HCT116 (cell line): ENCODE measurements around the gene C1orf159. TPM values are rescaled to one million over a fixed set of nuclear protein-coding genes. Genes with fewer than 3 reads are reported as not detected.

Experiments used
- ATAC-seq: fragments of 200-7000 bp; cut with Tn5 transposase; 2 replicates; pipeline ENCODE4 v1.9.1; 2020; ENCODE audit warnings: mild to moderate bottlenecking, moderate library complexity
- BruUV-seq: library from RNA; stranded (reverse); fragments of 400-500 nt; replicated peaks from 2 replicates; lab custom pipeline; 2021; lab: Mats Ljungman, UMichigan
- CTCF ChIA-PET: fragments of 300-600 bp; sonication (Branson Sonifier 250); formaldehyde crosslinking; loops from one replicate; lab custom pipeline; 2021; ENCODE audit warnings: antibody characterized with exemption; lab: Charles Lee
- POLR2A ChIA-PET: fragments of 300-600, 350-600 bp; sonication (Branson Sonifier 250); formaldehyde crosslinking; loops from one replicate; lab custom pipeline; 2021; ENCODE audit warnings: antibody characterized with exemption; lab: Charles Lee
- RAD21 ChIA-PET, 2 experiments: fragments of 300-600 bp; sonication (Branson Sonifier 250); formaldehyde crosslinking; loops; one replicate each; lab custom pipeline; 2023; ENCODE audit warnings: low total read pairs in 2 of 2; ENCODE audit not compliant: uncharacterized antibody in 2 of 2, unreplicated experiment in 2 of 2, low non-redundant PET in 1 of 2; lab: Charles Lee
- DNase-seq: peaks from one replicate; pipeline ENCODE4 v3.0.0-alpha.2; 2010; ENCODE audit warnings: low read depth, low spot score
- H2AFZ ChIP-seq: fragments of 200-600 bp; shearing (Covaris generic), sonication (generic); 2 replicates; pipeline ENCODE4 v1.6.1; 2017; ENCODE audit warnings: low read depth, mixed run types, mixed read lengths, antibody characterized with exemption, low read length; ENCODE audit not compliant: poor library complexity, severe bottlenecking
- H3K27ac ChIP-seq: 2 replicates; pipeline ENCODE4 v1.5.1; 2012; ENCODE audit warnings: low read depth, low read length
- H3K27me3 ChIP-seq: fragments of 200-600 bp; sonication (generic); 2 replicates; pipeline ENCODE4 v1.6.1; 2016; ENCODE audit warnings: mixed run types, low read length, mixed read lengths; ENCODE audit not compliant: insufficient read depth
- H3K36me3 ChIP-seq, 2 experiments: fragments of 200-500 bp in 1 of 2; fragments of 200-600 bp in 1 of 2; sonication (Bioruptor generic) in 1 of 2; sonication (generic) in 1 of 2; 2 replicates each; pipeline versions ENCODE4 v1.5.1 to v1.6.1; 2014 to 2016; ENCODE audit warnings: low read length in 2 of 2, inconsistent platforms in 1 of 2, mixed read lengths in 1 of 2, mixed run types in 1 of 2; ENCODE audit not compliant: insufficient read depth in 2 of 2, control insufficient read depth in 1 of 2
- H3K4me1 ChIP-seq, 2 experiments: fragments of 200-600 bp in 1 of 2; sonication (generic) in 1 of 2; 2 replicates each; pipeline versions ENCODE4 v1.5.1 to v1.6.1; 2012 to 2017; ENCODE audit warnings: low read length in 2 of 2, inconsistent platforms in 1 of 2, mild to moderate bottlenecking in 1 of 2, mixed read lengths in 1 of 2, mixed run types in 1 of 2, moderate library complexity in 1 of 2; ENCODE audit not compliant: insufficient read depth in 2 of 2, control insufficient read depth in 1 of 2
- H3K4me2 ChIP-seq: fragments of 200-600 bp; sonication (generic); 2 replicates; pipeline ENCODE4 v1.6.1; 2017; ENCODE audit warnings: mixed run types, low read length, mixed read lengths
- H3K4me3 ChIP-seq, 2 experiments: fragments of 200-600 bp in 1 of 2; sonication (generic) in 1 of 2; replicated peaks in 1 of 2; 2 replicates each; pipeline ENCODE4 v1.5.1; 2011 to 2016; ENCODE audit warnings: low read length in 2 of 2, control low read depth in 1 of 2, low read depth in 1 of 2, mild to moderate bottlenecking in 1 of 2, mixed read lengths in 1 of 2, mixed run types in 1 of 2
- H3K79me2 ChIP-seq: fragments of 200-600 bp; sonication (generic); 2 replicates; pipeline ENCODE4 v1.6.1; 2017; ENCODE audit warnings: mild to moderate bottlenecking, mixed run types, low read length, moderate library complexity, mixed read lengths; ENCODE audit not compliant: insufficient read depth
- H3K9ac ChIP-seq: fragments of 200-600 bp; sonication (generic); 2 replicates; pipeline ENCODE4 v1.6.1; 2016; ENCODE audit warnings: low read length, mixed read lengths
- H3K9me2 ChIP-seq: fragments of 200-600 bp; sonication (generic), shearing (Covaris generic); 2 replicates; pipeline ENCODE4 v1.6.1; 2017; ENCODE audit warnings: mixed run types, mild to moderate bottlenecking, moderate library complexity; ENCODE audit not compliant: insufficient read depth
- H3K9me3 ChIP-seq, 2 experiments: fragments of 200-500 bp in 1 of 2; fragments of 200-600 bp in 1 of 2; sonication (Bioruptor generic) in 1 of 2; sonication (generic) in 1 of 2; 2 replicates each; pipeline ENCODE4 v1.6.1; 2014 to 2017; ENCODE audit warnings: low read length in 2 of 2, mixed read lengths in 2 of 2, inconsistent platforms in 1 of 2, low read depth in 1 of 2, mild to moderate bottlenecking in 1 of 2, mixed run types in 1 of 2, moderate library complexity in 1 of 2; ENCODE audit not compliant: control insufficient read depth in 1 of 2, insufficient read depth in 1 of 2
- H4K20me1 ChIP-seq: fragments of 200-600 bp; sonication (generic), shearing (Covaris generic); 2 replicates; pipeline ENCODE4 v1.6.1; 2017; ENCODE audit warnings: mixed run types, mild to moderate bottlenecking, moderate library complexity; ENCODE audit not compliant: insufficient read depth
- CBX3 ChIP-seq: IDR thresholded peaks from 2 replicates; pipeline ENCODE4 v1.6.1; 2012; ENCODE audit warnings: low read depth
- EGR1 ChIP-seq: IDR thresholded peaks from 2 replicates; pipeline ENCODE4 v1.6.1; 2012; ENCODE audit warnings: low read depth
- ELF1 ChIP-seq: IDR thresholded peaks from 2 replicates; pipeline ENCODE4 v1.6.1; 2012; ENCODE audit warnings: low read depth, borderline replicate concordance
- EZH2 ChIP-seq: fragments of 200-600 bp; sonication (generic); IDR thresholded peaks from 2 replicates; pipeline ENCODE4 v1.6.1; 2017; ENCODE audit warnings: antibody characterized with exemption, mixed run types
- EZH2phosphoT487 ChIP-seq: fragments of 200-600 bp; IDR thresholded peaks from 2 replicates; pipeline ENCODE4 v1.6.1; 2018; ENCODE audit warnings: antibody characterized with exemption, borderline replicate concordance
- MAX ChIP-seq: IDR thresholded peaks from 2 replicates; pipeline ENCODE4 v1.6.1; 2012
- POLR2A ChIP-seq: IDR thresholded peaks from 2 replicates; pipeline ENCODE4 v1.7.0; 2011; ENCODE audit warnings: borderline replicate concordance; ENCODE audit not compliant: insufficient read depth, insufficient read length; ENCODE audit errors: extremely low read depth
- POLR2AphosphoS5 ChIP-seq: IDR thresholded peaks from 2 replicates; pipeline ENCODE4 v1.6.1; 2011; ENCODE audit warnings: mild to moderate bottlenecking, low read depth, low read length, moderate library complexity
- RAD21 ChIP-seq: IDR thresholded peaks from 2 replicates; pipeline ENCODE4 v1.6.1; 2012; ENCODE audit warnings: low read depth, mild to moderate bottlenecking
- SIN3A ChIP-seq: IDR thresholded peaks from 2 replicates; pipeline ENCODE4 v1.6.1; 2012; ENCODE audit warnings: low read depth
- SP1 ChIP-seq: IDR thresholded peaks from 2 replicates; pipeline ENCODE4 v1.6.1; 2012; ENCODE audit warnings: low read depth
- TCF7L2 ChIP-seq: IDR thresholded peaks from 2 replicates; pipeline ENCODE4 v1.7.0; 2011; ENCODE audit warnings: borderline replicate concordance, inconsistent platforms; ENCODE audit not compliant: insufficient read depth, insufficient read length; ENCODE audit errors: extremely low read depth
- YY1 ChIP-seq: IDR thresholded peaks from 2 replicates; pipeline ENCODE4 v1.6.1; 2011; ENCODE audit warnings: low read length, low read depth, moderate library complexity, mild to moderate bottlenecking; ENCODE audit not compliant: insufficient replicate concordance; ENCODE audit errors: extremely low read depth
- ZBTB33 ChIP-seq: IDR thresholded peaks from 2 replicates; pipeline ENCODE4 v1.6.1; 2011; ENCODE audit warnings: mild to moderate bottlenecking, low read length, moderate library complexity; ENCODE audit not compliant: insufficient replicate concordance; ENCODE audit errors: extremely low read depth
- ZFX ChIP-seq: fragments of 450-650 bp; IDR thresholded peaks from 2 replicates; pipeline ENCODE4 v1.6.1; 2017
- ZNF274 ChIP-seq: fragments of 200-500 bp; sonication (Bioruptor generic); IDR thresholded peaks from 2 replicates; pipeline ENCODE4 v1.6.1; 2014; ENCODE audit warnings: mild to moderate bottlenecking, low read depth, low read length, inconsistent platforms
- intact Hi-C: fragments of 100-400 bp; cut with micrococcal nuclease; formaldehyde crosslinking; loops from 2 replicates; pipeline ENCODE4 v1.10.0; 2022
- total RNA-seq: library from RNA; stranded (reverse); gene quantifications from one replicate; pipeline ENCODE4 v1.2.1, GENCODE V29; 2021; ENCODE audit not compliant: unreplicated experiment

The C1orf159 gene
- total RNA-seq, 1 experiment from 2014 or later, result 22.7 TPM

DNA sequence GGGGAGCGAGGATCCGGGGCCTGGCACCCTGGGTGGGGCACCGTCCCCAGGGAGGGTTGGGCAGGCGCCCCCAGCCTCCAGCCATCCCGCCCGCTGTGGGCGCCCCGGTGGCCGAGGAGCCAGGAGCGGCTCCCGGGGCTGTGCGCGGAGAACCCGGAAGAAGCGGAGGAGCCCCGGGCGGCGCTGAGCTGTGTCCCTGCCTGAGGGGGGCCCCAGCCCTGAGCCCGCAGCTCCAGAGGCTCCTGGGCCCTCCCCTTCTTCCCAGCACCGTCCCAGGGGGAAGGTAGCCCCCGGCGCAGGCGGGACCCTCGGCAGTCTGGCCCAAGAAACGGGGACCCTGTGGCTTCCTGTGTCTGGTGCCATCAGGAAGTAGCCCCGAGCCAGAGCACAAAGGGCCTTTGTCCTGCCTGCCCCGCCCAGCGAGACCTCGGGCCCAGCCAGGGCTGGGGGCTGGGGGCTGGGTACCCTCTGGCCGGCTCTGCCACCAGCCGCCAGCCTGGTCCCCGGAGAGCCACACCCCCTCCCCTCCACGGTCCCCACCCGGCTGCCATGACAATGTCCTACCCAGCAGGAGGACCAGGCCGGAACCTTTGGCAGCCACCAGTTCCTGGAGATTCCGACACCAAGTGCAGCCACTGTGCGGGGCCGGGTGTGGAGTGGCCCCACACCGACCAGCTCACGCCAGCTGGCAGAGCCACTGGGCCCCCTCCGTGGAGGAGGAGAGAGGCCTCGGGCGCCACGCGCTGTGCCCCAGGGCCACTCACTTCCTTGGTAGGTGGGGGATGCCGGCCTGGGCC is 42.2 kb upstream of the C1orf159 start:
- Histone ChIP-seq H3K9me2 (no peaks in the 10 kb centered on the region), H3K27me3 (no peaks in the 10 kb centered on the region), H3K4me3 (peak overlapping the region; percentile 56 to 77), H3K4me2 (peak overlapping the region; percentile 99), H3K9ac (peak overlapping the region; percentile 95), H3K79me2 (peaks cover 4% of the 10 kb centered on the region; the same call in 1 of the 2 replicates), H2AFZ (no peak overlapping the region), H3K36me3 (no peaks in the 10 kb centered on the region), H4K20me1 (no peaks in the 10 kb centered on the region), H3K4me1 (peaks cover 15 to 39% of the 10 kb centered on the region in 2 experiments), H3K27ac (peak overlapping the region; percentile 97), H3K9me3 (peaks cover 1 to 6% of the 10 kb centered on the region in 2 experiments; a peak in 2 of 4 replicates)
- TF ChIP-seq POLR2AphosphoS5 (peak; percentile 47), ZFX (peak; percentile 69), YY1 (peak; percentile 17), SP1 (no peak)
- intact Hi-C loops, result no loop called here
- ATAC-seq (peak; percentile 35), DNase-seq (no peak)
- RAD21 ChIA-PET, result no interaction called here
- CTCF ChIA-PET, result no interaction called here
- POLR2A ChIA-PET, result interaction anchor here (1.4 to 1.5 kb wide), 2 partner anchors 73 to 92 kb away, joined by 3 read pairs; no protein-coding TSS in a partner anchor
- no TSS peak for BruUV-seq

- peaks cover 15 to 37% of the 10 kb centered on the region in 2 experiments for H3K4me1 ChIP-seq
- no peaks in the 10 kb centered on the region for H3K79me2 ChIP-seq
- DNase-seq (peak; percentile 71), ATAC-seq (peak; percentile 82)
- ChIA-PET POLR2A (interaction anchor here (1.4 to 1.5 kb wide), 2 partner anchors 74 to 91 kb away, joined by 3 read pairs; no protein-coding TSS in a partner anchor), CTCF (no interaction called here), RAD21 (no interaction called here)
- peak overlapping the region; percentile 95 for H3K9ac ChIP-seq
- H3K9me3 ChIP-seq, result peaks cover 8 to 12% of the 10 kb centered on the region in 2 experiments; a peak in 2 of 4 replicates
- H2AFZ ChIP-seq, result no peak overlapping the region
- no peaks in the 10 kb centered on the region for H4K20me1 ChIP-seq
- peak overlapping the region; percentile 56 to 77 for H3K4me3 ChIP-seq
- TSS peak; percentile 98 for BruUV-seq
- H3K36me3 ChIP-seq, result no peaks in the 10 kb centered on the region
- H3K27me3 ChIP-seq, result no peaks in the 10 kb centered on the region
- H3K27ac ChIP-seq, result peak overlapping the region; percentile 97
- H3K9me2 ChIP-seq, result no peaks in the 10 kb centered on the region
- intact Hi-C loops, result no loop called here
- peak overlapping the region; percentile 99 for H3K4me2 ChIP-seq
- TF ChIP-seq EGR1 (no peak), ZFX (no peak), ZNF274 (no peak), EZH2phosphoT487 (no peak), TCF7L2 (no peak), SP1 (no peak), SIN3A (no peak), RAD21 (no peak), MAX (no peak), POLR2AphosphoS5 (peak; percentile 89), ELF1 (no peak), ZBTB33 (no peak), YY1 (peak; percentile 59), POLR2A (peak; percentile 24), CBX3 (no peak), EZH2 (no peak)
Measured at GRCh38 chr1:1157426-1157913, 41.6 kb upstream of the C1orf159 start.
